ENCODE data around the gene UBE2Q2. TPM values are rescaled to one million over a fixed set of nuclear protein-coding genes. Genes with fewer than 3 reads are reported as not detected.
"Not testable (repeated sequence)": the region's sequence is repeated elsewhere in the genome, so short reads cannot be mapped to it uniquely, and the experiment has no call there.

Gene UBE2Q2
- total and polyA plus RNA-seq, 3 donors from 2014 or later = 36.4 to 44.8 (median 43.8) TPM

DNA sequence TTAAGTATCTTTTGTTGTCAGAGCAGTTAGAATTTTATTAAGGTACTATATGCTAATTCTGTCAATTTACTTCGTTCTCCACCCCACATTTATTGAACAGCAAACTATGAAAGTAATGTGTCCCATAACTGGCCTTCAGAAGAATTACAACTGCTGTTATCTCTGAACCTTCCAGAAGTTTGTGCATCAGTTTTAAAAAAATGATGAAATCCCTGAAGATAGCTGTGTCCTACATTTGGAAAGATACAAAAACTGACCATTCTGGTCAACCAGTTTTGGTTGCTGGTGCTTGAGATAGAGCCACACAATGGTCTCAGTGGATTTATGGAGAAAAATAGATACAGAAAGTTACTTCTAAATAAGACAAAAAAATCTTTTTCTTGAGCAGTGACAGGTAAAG, 5.9 kb downstream of the UBE2Q2 start:
- DNase-seq = no peak
- H3K27me3 ChIP-seq = no peaks in the 10 kb centered on the region
- H3K27ac ChIP-seq = no peak overlapping the region
- 63 to 68% methylated on average over 1 of the region's 1 CpG for WGBS, 2 donors
- no peaks in the 10 kb centered on the region for H3K36me3 ChIP-seq (ENCODE audit: low read depth, missing control alignments)
- H3K4me1 ChIP-seq = peaks cover 11% of the 10 kb centered on the region
- intact Hi-C loops (cut with DNase I; ENCODE audit: low total_unique reads) = no loop called here
- TF ChIP-seq POLR2A (IDR thresholded peaks at IDR 0.05) = no peak
- TF ChIP-seq, protein P1, sequence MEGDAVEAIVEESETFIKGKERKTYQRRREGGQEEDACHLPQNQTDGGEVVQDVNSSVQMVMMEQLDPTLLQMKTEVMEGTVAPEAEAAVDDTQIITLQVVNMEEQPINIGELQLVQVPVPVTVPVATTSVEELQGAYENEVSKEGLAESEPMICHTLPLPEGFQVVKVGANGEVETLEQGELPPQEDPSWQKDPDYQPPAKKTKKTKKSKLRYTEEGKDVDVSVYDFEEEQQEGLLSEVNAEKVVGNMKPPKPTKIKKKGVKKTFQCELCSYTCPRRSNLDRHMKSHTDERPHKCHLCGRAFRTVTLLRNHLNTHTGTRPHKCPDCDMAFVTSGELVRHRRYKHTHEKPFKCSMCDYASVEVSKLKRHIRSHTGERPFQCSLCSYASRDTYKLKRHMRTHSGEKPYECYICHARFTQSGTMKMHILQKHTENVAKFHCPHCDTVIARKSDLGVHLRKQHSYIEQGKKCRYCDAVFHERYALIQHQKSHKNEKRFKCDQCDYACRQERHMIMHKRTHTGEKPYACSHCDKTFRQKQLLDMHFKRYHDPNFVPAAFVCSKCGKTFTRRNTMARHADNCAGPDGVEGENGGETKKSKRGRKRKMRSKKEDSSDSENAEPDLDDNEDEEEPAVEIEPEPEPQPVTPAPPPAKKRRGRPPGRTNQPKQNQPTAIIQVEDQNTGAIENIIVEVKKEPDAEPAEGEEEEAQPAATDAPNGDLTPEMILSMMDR (IDR thresholded peaks at IDR 0.05) = no peak
- H3K4me3 ChIP-seq = no peak overlapping the region
- H3K9me3 ChIP-seq = no peaks in the 10 kb centered on the region

DNA sequence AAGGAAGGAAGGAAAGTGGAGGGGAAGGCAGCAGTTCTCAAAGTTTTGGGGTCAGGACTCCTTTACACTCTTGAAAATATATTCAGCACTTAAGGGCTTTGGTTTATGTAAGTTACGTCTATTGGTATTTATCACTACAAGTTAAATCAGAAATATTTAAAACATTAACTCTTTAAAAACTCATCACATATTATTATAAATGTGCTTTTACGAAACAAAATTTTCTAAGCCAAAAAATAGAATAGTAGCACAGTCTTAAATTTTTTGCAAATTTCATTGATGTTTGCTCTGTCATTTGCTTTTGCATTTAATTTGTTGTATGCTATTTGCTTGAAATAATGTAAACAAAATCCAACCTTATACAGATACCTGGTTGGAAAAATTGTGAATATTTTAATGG, 7.5 kb downstream of the UBE2Q2 start:
- H3K27me3 ChIP-seq = no peaks in the 10 kb centered on the region
- no peak overlapping the region for H3K27ac ChIP-seq
- no peak overlapping the region for H3K4me3 ChIP-seq
- no peaks in the 10 kb centered on the region for H3K9me3 ChIP-seq
- H3K36me3 ChIP-seq (ENCODE audit: low read depth, missing control alignments) = no peaks in the 10 kb centered on the region
- TF ChIP-seq, protein P1 (IDR thresholded peaks at IDR 0.05) = no peak
- no peak for TF ChIP-seq POLR2A (IDR thresholded peaks at IDR 0.05)
- 89 to 96% methylated on average over 2 of the region's 2 CpGs for WGBS, 2 donors
- DNase-seq = no peak
- intact Hi-C loops (cut with DNase I; ENCODE audit: low total_unique reads) = no loop called here
- no peaks in the 10 kb centered on the region for H3K4me1 ChIP-seq

DNA sequence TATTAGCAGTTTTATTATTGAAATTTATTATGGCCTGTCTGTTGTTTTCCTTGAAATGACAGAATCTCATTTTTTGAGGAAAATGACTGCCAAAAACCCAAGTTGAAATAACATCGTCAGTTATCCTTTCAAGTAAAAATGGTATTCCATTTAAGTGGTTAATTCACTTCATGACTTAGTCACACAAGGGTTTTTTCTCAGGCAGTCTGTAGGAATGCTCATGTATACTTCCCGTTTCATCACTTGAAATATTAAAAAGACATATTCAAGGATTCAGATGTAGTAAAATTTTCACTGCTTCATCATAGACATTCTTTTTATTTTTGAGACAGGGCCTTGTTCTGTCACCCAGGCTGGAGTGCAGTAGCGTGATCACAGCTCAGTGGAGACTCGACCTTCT, 8.3 kb downstream of the UBE2Q2 start:
- 84 to 96% methylated on average over 4 of the region's 4 CpGs for WGBS, 2 donors
- intact Hi-C loops (cut with DNase I; ENCODE audit: low total_unique reads); H3K4me3 ChIP-seq; H3K27ac ChIP-seq; H3K36me3 ChIP-seq (ENCODE audit: low read depth, missing control alignments); H3K27me3 ChIP-seq; H3K9me3 ChIP-seq; DNase-seq; H3K4me1 ChIP-seq: not testable (repeated sequence)

DNA sequence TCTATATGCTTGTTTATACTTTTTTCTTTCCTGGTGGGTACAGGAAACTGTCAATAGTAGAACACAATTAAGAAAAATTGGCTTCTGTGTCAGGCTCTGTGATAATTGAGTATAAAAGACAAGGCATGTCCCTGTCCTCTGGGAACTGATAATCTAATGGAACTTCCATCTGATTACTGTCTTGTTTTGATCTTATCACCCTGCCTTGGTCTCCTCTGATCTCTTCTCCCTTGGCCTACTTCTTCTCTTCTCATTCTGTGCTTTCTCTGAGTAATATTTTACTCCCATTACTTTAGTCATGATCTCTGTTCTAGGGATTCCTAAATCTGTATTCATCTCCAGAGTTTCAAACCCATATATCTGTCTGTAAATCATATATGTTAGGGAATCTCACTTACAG, 14.6 kb downstream of the UBE2Q2 start:
- no peaks in the 10 kb centered on the region for H3K36me3 ChIP-seq (ENCODE audit: low read depth, missing control alignments)
- H3K27ac ChIP-seq = no peak overlapping the region
- intact Hi-C loops (cut with DNase I; ENCODE audit: low total_unique reads) = no loop called here
- no peaks in the 10 kb centered on the region for H3K4me1 ChIP-seq
- no peak for DNase-seq
- TF ChIP-seq POLR2A (IDR thresholded peaks at IDR 0.05) = no peak
- TF ChIP-seq, protein P1 (IDR thresholded peaks at IDR 0.05) = no peak
- H3K4me3 ChIP-seq = no peak overlapping the region
- no peaks in the 10 kb centered on the region for H3K27me3 ChIP-seq
- H3K9me3 ChIP-seq = no peaks in the 10 kb centered on the region

DNA sequence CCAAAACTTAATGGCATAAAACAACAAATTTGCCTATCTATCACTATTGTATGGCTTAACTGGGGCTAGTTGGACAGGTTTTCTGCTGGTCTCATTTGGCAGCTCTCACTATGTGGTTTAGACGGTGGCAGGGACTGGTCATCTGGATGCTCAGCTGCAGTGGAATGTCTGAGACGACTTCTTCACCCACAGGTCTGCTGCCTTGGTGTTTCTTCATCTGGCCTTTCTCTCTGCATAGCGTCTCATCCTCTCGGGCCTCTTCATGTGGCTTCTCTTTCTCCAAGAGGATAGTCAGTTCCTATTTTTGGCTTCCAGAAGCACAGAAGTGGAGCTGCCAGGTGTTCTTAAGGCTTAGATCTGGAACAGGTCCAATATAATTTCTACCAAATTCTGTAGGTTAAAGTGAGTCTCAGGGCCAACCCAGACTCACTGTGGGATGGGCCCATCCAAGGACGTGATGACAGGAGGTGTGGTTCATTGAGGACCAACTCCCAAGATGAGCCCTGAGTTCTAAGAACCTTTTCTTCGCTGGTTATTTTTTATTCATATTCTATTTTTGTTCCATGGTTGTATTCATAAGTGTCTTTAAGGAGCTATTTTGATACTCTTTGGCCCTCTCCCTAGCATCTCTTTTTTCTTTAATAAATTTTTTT, 18.6 kb downstream of the UBE2Q2 start:
- H3K9me3 ChIP-seq = no peaks in the 10 kb centered on the region
- H3K4me1 ChIP-seq = no peaks in the 10 kb centered on the region
- H3K36me3 ChIP-seq (ENCODE audit: low read depth, missing control alignments) = no peaks in the 10 kb centered on the region
- H3K27me3 ChIP-seq = no peaks in the 10 kb centered on the region
- intact Hi-C loops (cut with DNase I; ENCODE audit: low total_unique reads) = no loop called here
- H3K4me3 ChIP-seq = no peak overlapping the region
- DNase-seq = no peak
- H3K27ac ChIP-seq = no peak overlapping the region
- TF ChIP-seq, protein P1 (IDR thresholded peaks at IDR 0.05) = no peak
- no peak for TF ChIP-seq POLR2A (IDR thresholded peaks at IDR 0.05)
- WGBS, 2 donors = 92% methylated on average over 5 to 6 of the region's 6 CpGs
